ENCODE measurements around the gene GP1BB.

GRCh38 chr22:19734163-19734562, 10.8 kb downstream of the GP1BB start:
- TF ChIP-seq CTCF (IDR thresholded peaks at IDR 0.05 in 4 of 5, conservative IDR thresholded peaks at IDR 0.05 in 1 of 5) (no peak), POLR2A (IDR thresholded peaks at IDR 0.05) (no peak)
